Adipocyte (in vitro differentiated cells): ENCODE measurements around the gene WLS.
A peak's percentile ranks its signal among the peaks of the same experiment; 100 is the strongest.
"Not testable (repeated sequence)": the region's sequence is repeated elsewhere in the genome, so short reads cannot be mapped to it uniquely, and the experiment has no call there.

ENCODE experiments used
- DNase-seq: peaks from one replicate; pipeline ENCODE4 v3.0.0-alpha.2; 2015; ENCODE audit warnings: low read depth
- H3K27me3 ChIP-seq: replicated peaks from 2 replicates; pipeline ENCODE4 v1.7.0; 2013; ENCODE audit warnings: mild to moderate bottlenecking, low read length, moderate library complexity; ENCODE audit not compliant: control insufficient read depth, insufficient read depth
- H3K36me3 ChIP-seq: 2 replicates; pipeline ENCODE4 v1.7.0; 2013; ENCODE audit warnings: low read length, mild to moderate bottlenecking, moderate library complexity; ENCODE audit not compliant: control insufficient read depth, insufficient read depth, severe bottlenecking
- H3K4me1 ChIP-seq: 2 replicates; pipeline ENCODE4 v1.7.0; 2013; ENCODE audit warnings: mild to moderate bottlenecking, low read length, moderate library complexity; ENCODE audit not compliant: control insufficient read depth, insufficient read depth
- H3K4me3 ChIP-seq: 2 replicates; pipeline ENCODE4 v1.7.0; 2013; ENCODE audit warnings: mild to moderate bottlenecking, low read length, moderate library complexity
- H3K9ac ChIP-seq: 2 replicates; pipeline ENCODE4 v1.7.0; 2013; ENCODE audit warnings: mild to moderate bottlenecking, low read length, moderate library complexity
- H3K9me3 ChIP-seq: 2 replicates; pipeline ENCODE4 v1.7.0; 2013; ENCODE audit warnings: mild to moderate bottlenecking, low read length, moderate library complexity; ENCODE audit not compliant: control insufficient read depth

The WLS gene

GRCh38 chr1:68173936-68174737 lies 58.2 kb downstream of the WLS start:
- no peaks in the 10 kb centered on the region for H3K9me3 ChIP-seq
- no peaks in the 10 kb centered on the region for H3K36me3 ChIP-seq
- peaks cover 49% of the 10 kb centered on the region for H3K4me1 ChIP-seq
- peak overlapping the region; percentile 14 for H3K9ac ChIP-seq
- peak; percentile 97 for DNase-seq
- no peaks in the 10 kb centered on the region for H3K27me3 ChIP-seq
- peak overlapping the region; percentile 57 for H3K4me3 ChIP-seq

- Histone ChIP-seq H3K9me3 (no peaks in the 10 kb centered on the region), H3K36me3 (no peaks in the 10 kb centered on the region), H3K4me1 (peaks cover 48% of the 10 kb centered on the region), H3K4me3 (peak overlapping the region; percentile 57), H3K27me3 (no peaks in the 10 kb centered on the region), H3K9ac (peak overlapping the region; percentile 14)
- peak; percentile 59 for DNase-seq
Observed at GRCh38 chr1:68173283-68173935, 58.9 kb downstream of the WLS start.

GRCh38 chr1:68171795-68172194 lies 60.5 kb downstream of the WLS start:
- not testable (repeated sequence) for H3K4me3 ChIP-seq, H3K36me3 ChIP-seq, H3K9me3 ChIP-seq, H3K9ac ChIP-seq, H3K27me3 ChIP-seq, DNase-seq
- peaks cover 40% of the 10 kb centered on the region for H3K4me1 ChIP-seq

GRCh38 chr1:68168545-68169171 lies 63.7 kb downstream of the WLS start:
- Histone ChIP-seq H3K4me3 (no peak overlapping the region), H3K4me1 (peaks cover 12% of the 10 kb centered on the region), H3K9me3 (no peaks in the 10 kb centered on the region), H3K27me3 (no peaks in the 10 kb centered on the region), H3K36me3 (no peaks in the 10 kb centered on the region), H3K9ac (no peak overlapping the region)
- DNase-seq: peak; percentile 80

- Histone ChIP-seq H3K36me3 (peaks cover 5% of the 10 kb centered on the region), H3K9ac (no peak overlapping the region), H3K9me3 (no peaks in the 10 kb centered on the region), H3K27me3 (no peaks in the 10 kb centered on the region), H3K4me1 (peaks cover 4% of the 10 kb centered on the region), H3K4me3 (no peak overlapping the region)
- no peak for DNase-seq
Observed at GRCh38 chr1:68167211-68167610, 65.1 kb downstream of the WLS start.

GRCh38 chr1:68166348-68166747 lies 66.0 kb downstream of the WLS start:
- Histone ChIP-seq H3K9ac (no peak overlapping the region), H3K4me1 (peaks cover 4% of the 10 kb centered on the region), H3K27me3 (no peaks in the 10 kb centered on the region), H3K36me3 (peaks cover 9% of the 10 kb centered on the region), H3K4me3 (no peak overlapping the region), H3K9me3 (no peaks in the 10 kb centered on the region)
- DNase-seq: no peak

GRCh38 chr1:68165665-68166064 lies 66.7 kb downstream of the WLS start:
- peaks cover 4% of the 10 kb centered on the region for H3K4me1 ChIP-seq
- no peaks in the 10 kb centered on the region for H3K9me3 ChIP-seq
- H3K9ac ChIP-seq: no peak overlapping the region
- no peak overlapping the region for H3K4me3 ChIP-seq
- DNase-seq: no peak
- no peaks in the 10 kb centered on the region for H3K27me3 ChIP-seq
- H3K36me3 ChIP-seq: peaks cover 9% of the 10 kb centered on the region

GRCh38 chr1:68164918-68165317 lies 67.4 kb downstream of the WLS start:
- no peak overlapping the region for H3K9ac ChIP-seq
- peaks cover 9% of the 10 kb centered on the region for H3K36me3 ChIP-seq
- H3K9me3 ChIP-seq: no peaks in the 10 kb centered on the region
- H3K27me3 ChIP-seq: no peaks in the 10 kb centered on the region
- H3K4me3 ChIP-seq: no peak overlapping the region
- no peak for DNase-seq
- peaks cover 4% of the 10 kb centered on the region for H3K4me1 ChIP-seq

- H3K27me3 ChIP-seq: no peaks in the 10 kb centered on the region
- H3K4me1 ChIP-seq: no peaks in the 10 kb centered on the region
- no peaks in the 10 kb centered on the region for H3K9me3 ChIP-seq
- no peak overlapping the region for H3K4me3 ChIP-seq
- DNase-seq: no peak
- H3K9ac ChIP-seq: no peak overlapping the region
- H3K36me3 ChIP-seq: peaks cover 16% of the 10 kb centered on the region
Observed at GRCh38 chr1:68163220-68163619, 69.1 kb downstream of the WLS start.

GRCh38 chr1:68162761-68163160 lies 69.6 kb downstream of the WLS start:
- DNase-seq: no peak
- Histone ChIP-seq H3K9me3 (no peaks in the 10 kb centered on the region), H3K36me3 (peaks cover 21% of the 10 kb centered on the region), H3K4me3 (no peak overlapping the region), H3K27me3 (no peaks in the 10 kb centered on the region), H3K4me1 (no peaks in the 10 kb centered on the region), H3K9ac (no peak overlapping the region)

GRCh38 chr1:68161672-68162071 lies 70.7 kb downstream of the WLS start:
- not testable (repeated sequence) for DNase-seq, H3K9ac ChIP-seq, H3K9me3 ChIP-seq, H3K27me3 ChIP-seq, H3K4me1 ChIP-seq, H3K4me3 ChIP-seq
- peaks cover 32% of the 10 kb centered on the region for H3K36me3 ChIP-seq
